SK-N-SH (cell line): ENCODE results near the gene C9orf50.

Experiments
- EZH2phosphoT487 ChIP-seq: fragments of 200-600 bp; sonication (generic); IDR thresholded peaks from 2 replicates; pipeline ENCODE4 v1.6.1; 2017; ENCODE audit warnings: low read depth, mixed run types, mild to moderate bottlenecking, antibody characterized with exemption, moderate library complexity, borderline replicate concordance
- FOXM1 ChIP-seq: IDR thresholded peaks from 2 replicates; pipeline ENCODE4 v1.4.0; 2012; ENCODE audit warnings: low read depth, mild to moderate bottlenecking
- GATA2 ChIP-seq: sonication (generic); formaldehyde crosslinking; IDR thresholded peaks from 2 replicates; pipeline ENCODE4 v1.5.0; 2020; ENCODE audit warnings: mild to moderate bottlenecking, missing genetic modification reagents
- JUND ChIP-seq: IDR thresholded peaks from 2 replicates; pipeline ENCODE4 v1.4.0; 2012
- TF ChIP-seq, protein P1 (sequence below): fragments of 200-600 bp; sonication (generic); IDR thresholded peaks from 2 replicates; pipeline ENCODE4 v1.6.1; 2017; ENCODE audit warnings: antibody characterized with exemption, mild to moderate bottlenecking, moderate library complexity
- TF ChIP-seq, protein P2 (sequence below): IDR thresholded peaks from 2 replicates; pipeline ENCODE4 v1.4.0; 2012; ENCODE audit warnings: low read depth

DNA sequence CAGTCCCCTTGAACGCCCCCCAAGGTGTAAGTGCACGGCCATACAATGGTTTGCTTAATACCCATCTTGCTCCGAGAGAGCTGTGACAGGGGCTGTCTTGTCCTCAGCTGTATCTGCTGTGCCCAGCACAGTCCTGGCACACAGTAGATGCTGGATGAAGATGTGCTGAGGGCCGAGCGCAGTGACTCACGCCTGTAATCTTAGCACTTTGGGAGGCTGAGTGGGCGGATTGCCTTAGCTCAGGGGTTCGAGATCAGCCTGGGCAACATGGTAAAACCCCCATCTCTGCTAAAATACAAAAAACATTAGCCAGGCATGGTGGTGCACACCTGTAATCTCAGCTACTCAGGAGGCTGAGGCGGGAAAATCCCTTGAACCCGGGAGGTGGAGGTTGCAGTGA is 53.6 kb downstream of the C9orf50 start:
- TF ChIP-seq, protein P1, sequence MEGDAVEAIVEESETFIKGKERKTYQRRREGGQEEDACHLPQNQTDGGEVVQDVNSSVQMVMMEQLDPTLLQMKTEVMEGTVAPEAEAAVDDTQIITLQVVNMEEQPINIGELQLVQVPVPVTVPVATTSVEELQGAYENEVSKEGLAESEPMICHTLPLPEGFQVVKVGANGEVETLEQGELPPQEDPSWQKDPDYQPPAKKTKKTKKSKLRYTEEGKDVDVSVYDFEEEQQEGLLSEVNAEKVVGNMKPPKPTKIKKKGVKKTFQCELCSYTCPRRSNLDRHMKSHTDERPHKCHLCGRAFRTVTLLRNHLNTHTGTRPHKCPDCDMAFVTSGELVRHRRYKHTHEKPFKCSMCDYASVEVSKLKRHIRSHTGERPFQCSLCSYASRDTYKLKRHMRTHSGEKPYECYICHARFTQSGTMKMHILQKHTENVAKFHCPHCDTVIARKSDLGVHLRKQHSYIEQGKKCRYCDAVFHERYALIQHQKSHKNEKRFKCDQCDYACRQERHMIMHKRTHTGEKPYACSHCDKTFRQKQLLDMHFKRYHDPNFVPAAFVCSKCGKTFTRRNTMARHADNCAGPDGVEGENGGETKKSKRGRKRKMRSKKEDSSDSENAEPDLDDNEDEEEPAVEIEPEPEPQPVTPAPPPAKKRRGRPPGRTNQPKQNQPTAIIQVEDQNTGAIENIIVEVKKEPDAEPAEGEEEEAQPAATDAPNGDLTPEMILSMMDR = no peak
- TF ChIP-seq, protein P2, sequence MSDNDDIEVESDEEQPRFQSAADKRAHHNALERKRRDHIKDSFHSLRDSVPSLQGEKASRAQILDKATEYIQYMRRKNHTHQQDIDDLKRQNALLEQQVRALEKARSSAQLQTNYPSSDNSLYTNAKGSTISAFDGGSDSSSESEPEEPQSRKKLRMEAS = no peak
- TF ChIP-seq EZH2phosphoT487 (no peak), JUND (no peak), GATA2 (CRISPR knock-in tag) (no peak), FOXM1 (no peak)
